GM18907 (cell line): ENCODE measurements around the gene ABCA10.
A peak's percentile ranks its signal among the peaks of the same experiment; 100 is the strongest.
"Not testable (repeated sequence)": the region's sequence is repeated elsewhere in the genome, so short reads cannot be mapped to it uniquely, and the experiment has no call there.

Experiments
- ATAC-seq: cut with Tn5 transposase; IDR thresholded peaks from one replicate; pipeline ENCODE4 v1.9.1; 2021; ENCODE audit warnings: mild to moderate bottlenecking, moderate library complexity; ENCODE audit not compliant: unreplicated experiment

The ABCA10 gene

GRCh38 chr17:69228018-69228417 lies 606 bp downstream of the ABCA10 start:
- ATAC-seq: no peak

- ATAC-seq: no peak
Observed at GRCh38 chr17:69227541-69227940, 1.1 kb downstream of the ABCA10 start.

- peak; percentile 98 for ATAC-seq
Observed at GRCh38 chr17:69223809-69224208, 4.8 kb downstream of the ABCA10 start.

- no peak for ATAC-seq
Observed at GRCh38 chr17:69222707-69223258, 5.8 kb downstream of the ABCA10 start.

- ATAC-seq: no peak
Observed at GRCh38 chr17:69220098-69220497, 8.5 kb downstream of the ABCA10 start.

- no peak for ATAC-seq
Observed at GRCh38 chr17:69218986-69219385, 9.6 kb downstream of the ABCA10 start.

- no peak for ATAC-seq
Observed at GRCh38 chr17:69213059-69213813, 15.4 kb downstream of the ABCA10 start.

- no peak for ATAC-seq
Observed at GRCh38 chr17:69208640-69209039, 20.0 kb downstream of the ABCA10 start.

- ATAC-seq: no peak
Observed at GRCh38 chr17:69207151-69207550, 21.5 kb downstream of the ABCA10 start.

- ATAC-seq: no peak
Observed at GRCh38 chr17:69198238-69198637, 30.4 kb downstream of the ABCA10 start.

GRCh38 chr17:69196105-69196653 lies 32.4 kb downstream of the ABCA10 start:
- ATAC-seq: not testable (repeated sequence)

GRCh38 chr17:69192754-69193153 lies 35.9 kb downstream of the ABCA10 start:
- no peak for ATAC-seq

GRCh38 chr17:69188796-69189195 lies 39.8 kb downstream of the ABCA10 start:
- no peak for ATAC-seq

- no peak for ATAC-seq
Observed at GRCh38 chr17:69188064-69188463, 40.6 kb downstream of the ABCA10 start.

GRCh38 chr17:69187294-69187693 lies 41.3 kb downstream of the ABCA10 start:
- ATAC-seq: no peak

GRCh38 chr17:69179227-69179952 lies 49.2 kb downstream of the ABCA10 start:
- no peak for ATAC-seq

- no peak for ATAC-seq
Observed at GRCh38 chr17:69176457-69176795, 52.2 kb downstream of the ABCA10 start.

GRCh38 chr17:69175625-69176456 lies 52.8 kb downstream of the ABCA10 start:
- no peak for ATAC-seq

- ATAC-seq: no peak
Observed at GRCh38 chr17:69175262-69175624, 53.4 kb downstream of the ABCA10 start.

GRCh38 chr17:69173118-69173517 lies 55.5 kb downstream of the ABCA10 start:
- no peak for ATAC-seq

- no peak for ATAC-seq
Observed at GRCh38 chr17:69170377-69170776, 58.2 kb downstream of the ABCA10 start.
